ENCODE measurements around the gene ALG12.

- TF ChIP-seq POLR2A (IDR thresholded peaks at IDR 0.05; ENCODE audit: borderline replicate concordance, extremely low read depth, insufficient read depth, insufficient read length) (peak; percentile 96), FOSL1 (IDR thresholded peaks at IDR 0.05; ENCODE audit: low read depth) (no peak), JUND (IDR thresholded peaks at IDR 0.05) (no peak), CTCF (IDR thresholded peaks at IDR 0.05 in 2 of 3, conservative IDR thresholded peaks at IDR 0.05 in 1 of 3; ENCODE audit: borderline replicate concordance in 1 of 3, insufficient read depth in 1 of 3, low read depth in 2 of 3, low read length in 2 of 3) (no peak), EZH2phosphoT487 (IDR thresholded peaks at IDR 0.05; ENCODE audit: borderline replicate concordance) (no peak), SIN3A (IDR thresholded peaks at IDR 0.05; ENCODE audit: low read depth) (no peak), YY1 (IDR thresholded peaks at IDR 0.05; ENCODE audit: extremely low read depth, insufficient replicate concordance, low read depth, low read length) (peak; percentile 53), ATF3 (IDR thresholded peaks at IDR 0.05) (no peak), SP1 (IDR thresholded peaks at IDR 0.05; ENCODE audit: low read depth) (peak; percentile 29; the same call in 1 of the 2 replicates)
Observed at GRCh38 chr22:49960159-49961004, 42.1 kb upstream of the ALG12 start, which contains the start of gene PIM3.
